PC-3 (cell line): ENCODE results near the gene CELSR2. TPM values are rescaled to one million over a fixed set of nuclear protein-coding genes. Genes with fewer than 3 reads are reported as not detected.

ENCODE experiments used
- ATAC-seq: fragments of 200-7000 bp; cut with Tn5 transposase; 2 replicates; pipeline ENCODE4 v1.9.1; 2020; ENCODE audit warnings: mild to moderate bottlenecking, moderate library complexity
- BruUV-seq: library from RNA; stranded (reverse); fragments of 400-500 nt; replicated peaks from 2 replicates; lab custom pipeline; 2021; lab: Mats Ljungman, UMichigan
- CTCF ChIA-PET: fragments of 300-600 bp; sonication (Branson Sonifier 250); formaldehyde crosslinking; loops from one replicate; lab custom pipeline; 2022; ENCODE audit warnings: antibody characterized with exemption; lab: Charles Lee
- POLR2A ChIA-PET: fragments of 300-600 bp; sonication (Branson Sonifier 250); formaldehyde crosslinking; loops from one replicate; lab custom pipeline; 2022; ENCODE audit warnings: antibody characterized with exemption; ENCODE audit not compliant: unreplicated experiment; lab: Charles Lee
- DNase-seq: peaks from one replicate; pipeline ENCODE4 v3.0.0-alpha.2; 2015
- H2AFZ ChIP-seq: fragments of 300-600 bp; sonication (generic); 2 replicates; pipeline ENCODE4 v1.6.0; 2016; ENCODE audit warnings: antibody characterized with exemption, low read length
- H3F3A ChIP-seq: fragments of 300-600 bp; sonication (generic); one replicate; pipeline ENCODE4 v1.6.0; 2017; ENCODE audit warnings: antibody characterized with exemption, low read length, control low read depth, mild to moderate bottlenecking; ENCODE audit not compliant: unreplicated experiment
- H3K27ac ChIP-seq: fragments of 300-600 bp; sonication (generic); 2 replicates; pipeline ENCODE4 v1.5.1; 2016; ENCODE audit warnings: mild to moderate bottlenecking, low read length
- H3K27me3 ChIP-seq: fragments of 300-600 bp; sonication (generic); 2 replicates; pipeline ENCODE4 v1.6.1; 2016; ENCODE audit warnings: low read length, mixed read lengths
- H3K36me3 ChIP-seq: fragments of 300-600 bp; sonication (generic); 2 replicates; pipeline ENCODE4 v1.6.1; 2016; ENCODE audit warnings: low read depth, mixed run types, low read length, mixed read lengths
- H3K4me1 ChIP-seq: fragments of 300-600 bp; sonication (generic); 2 replicates; pipeline ENCODE4 v1.5.1; 2016; ENCODE audit warnings: low read length; ENCODE audit not compliant: insufficient read depth
- H3K4me2 ChIP-seq: fragments of 300-600 bp; sonication (generic); 2 replicates; pipeline ENCODE4 v1.6.0; 2016; ENCODE audit warnings: low read length
- H3K4me3 ChIP-seq: fragments of 300-600 bp; sonication (generic); 2 replicates; pipeline ENCODE4 v1.5.1; 2016; ENCODE audit warnings: mild to moderate bottlenecking, low read length, mixed read lengths
- H3K79me2 ChIP-seq: fragments of 300-600 bp; sonication (generic); 2 replicates; pipeline ENCODE4 v1.6.1; 2017; ENCODE audit warnings: low read length, mixed read lengths
- H3K9ac ChIP-seq: fragments of 300-600 bp; sonication (generic); 2 replicates; pipeline ENCODE4 v1.6.0; 2016; ENCODE audit warnings: mild to moderate bottlenecking, low read length
- H3K9me2 ChIP-seq: fragments of 300-600 bp; sonication (generic); replicated peaks from 2 replicates; pipeline ENCODE4 v1.6.1; 2016; ENCODE audit warnings: mixed run types, low read length, mixed read lengths
- H3K9me3 ChIP-seq: fragments of 300-600 bp; sonication (generic); 2 replicates; pipeline ENCODE4 v1.6.1; 2016; ENCODE audit warnings: low read length, mixed read lengths
- H4K20me1 ChIP-seq: fragments of 300-600 bp; sonication (generic); 2 replicates; pipeline ENCODE4 v1.6.1; 2016; ENCODE audit warnings: low read length, mixed read lengths
- EZH2 ChIP-seq: fragments of 300-600 bp; sonication (generic); IDR thresholded peaks from one replicate; pipeline ENCODE4 v1.6.1; 2017; ENCODE audit warnings: antibody characterized with exemption, mild to moderate bottlenecking, low read length; ENCODE audit not compliant: unreplicated experiment
- EZH2phosphoT487 ChIP-seq: fragments of 300-600 bp; sonication (generic); IDR thresholded peaks from 2 replicates; pipeline ENCODE4 v1.6.1; 2018; ENCODE audit warnings: mild to moderate bottlenecking, antibody characterized with exemption, low read length, borderline replicate concordance
- intact Hi-C: fragments of 100-400 bp; cut with micrococcal nuclease; formaldehyde crosslinking; loops from 2 replicates; pipeline ENCODE4 v1.9.0; 2023
- total RNA-seq: library from RNA; depleted of rRNA; stranded (reverse); fragments of >200 nt; gene quantifications from 2 replicates; pipeline ENCODE4 v1.2.3, GENCODE V29; 2014
- TF ChIP-seq, protein P1 (sequence below): fragments of 300-600 bp; sonication (generic); conservative IDR thresholded peaks from 2 replicates; pipeline ENCODE4 v1.5.1; 2017; ENCODE audit warnings: antibody characterized with exemption, low read depth, mild to moderate bottlenecking, low read length

The CELSR2 gene
- total RNA-seq, 1 experiment from 2014 or later = 3.6 TPM

- Histone ChIP-seq H3K27me3 (no peaks in the 10 kb centered on the region), H3K9me2 (no peaks in the 10 kb centered on the region), H3K4me1 (peaks cover 29% of the 10 kb centered on the region), H3K9me3 (no peaks in the 10 kb centered on the region), H3K79me2 (peaks cover 35% of the 10 kb centered on the region), H4K20me1 (no peaks in the 10 kb centered on the region), H2AFZ (peak overlapping the region; percentile 96), H3K4me3 (peak overlapping the region; percentile 89), H3K36me3 (peaks cover 11% of the 10 kb centered on the region), H3F3A (no peaks in the 10 kb centered on the region), H3K27ac (no peak overlapping the region), H3K4me2 (peak overlapping the region; percentile 89), H3K9ac (peak overlapping the region; percentile 77)
- TF ChIP-seq EZH2phosphoT487 (no peak), EZH2 (no peak)
- TF ChIP-seq, protein P1, sequence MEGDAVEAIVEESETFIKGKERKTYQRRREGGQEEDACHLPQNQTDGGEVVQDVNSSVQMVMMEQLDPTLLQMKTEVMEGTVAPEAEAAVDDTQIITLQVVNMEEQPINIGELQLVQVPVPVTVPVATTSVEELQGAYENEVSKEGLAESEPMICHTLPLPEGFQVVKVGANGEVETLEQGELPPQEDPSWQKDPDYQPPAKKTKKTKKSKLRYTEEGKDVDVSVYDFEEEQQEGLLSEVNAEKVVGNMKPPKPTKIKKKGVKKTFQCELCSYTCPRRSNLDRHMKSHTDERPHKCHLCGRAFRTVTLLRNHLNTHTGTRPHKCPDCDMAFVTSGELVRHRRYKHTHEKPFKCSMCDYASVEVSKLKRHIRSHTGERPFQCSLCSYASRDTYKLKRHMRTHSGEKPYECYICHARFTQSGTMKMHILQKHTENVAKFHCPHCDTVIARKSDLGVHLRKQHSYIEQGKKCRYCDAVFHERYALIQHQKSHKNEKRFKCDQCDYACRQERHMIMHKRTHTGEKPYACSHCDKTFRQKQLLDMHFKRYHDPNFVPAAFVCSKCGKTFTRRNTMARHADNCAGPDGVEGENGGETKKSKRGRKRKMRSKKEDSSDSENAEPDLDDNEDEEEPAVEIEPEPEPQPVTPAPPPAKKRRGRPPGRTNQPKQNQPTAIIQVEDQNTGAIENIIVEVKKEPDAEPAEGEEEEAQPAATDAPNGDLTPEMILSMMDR = no peak
- intact Hi-C loops = no loop called here
- DNase-seq (no peak), ATAC-seq (peak; percentile 34)
- CTCF ChIA-PET = interaction anchor here (0.5 to 1.0 kb wide), 3 partner anchors 109 to 145 kb away, joined by 3 to 4 read pairs (median 3); no protein-coding TSS in a partner anchor
- BruUV-seq = TSS peak; percentile 60
- POLR2A ChIA-PET = interaction anchor here (0.7 to 1.0 kb wide), 2 partner anchors 8 to 143 kb away, joined by 3 to 6 read pairs; no protein-coding TSS in a partner anchor
These were observed 33.2 kb downstream of the CELSR2 start for GRCh38 chr1:109282497-109282951.

DNA sequence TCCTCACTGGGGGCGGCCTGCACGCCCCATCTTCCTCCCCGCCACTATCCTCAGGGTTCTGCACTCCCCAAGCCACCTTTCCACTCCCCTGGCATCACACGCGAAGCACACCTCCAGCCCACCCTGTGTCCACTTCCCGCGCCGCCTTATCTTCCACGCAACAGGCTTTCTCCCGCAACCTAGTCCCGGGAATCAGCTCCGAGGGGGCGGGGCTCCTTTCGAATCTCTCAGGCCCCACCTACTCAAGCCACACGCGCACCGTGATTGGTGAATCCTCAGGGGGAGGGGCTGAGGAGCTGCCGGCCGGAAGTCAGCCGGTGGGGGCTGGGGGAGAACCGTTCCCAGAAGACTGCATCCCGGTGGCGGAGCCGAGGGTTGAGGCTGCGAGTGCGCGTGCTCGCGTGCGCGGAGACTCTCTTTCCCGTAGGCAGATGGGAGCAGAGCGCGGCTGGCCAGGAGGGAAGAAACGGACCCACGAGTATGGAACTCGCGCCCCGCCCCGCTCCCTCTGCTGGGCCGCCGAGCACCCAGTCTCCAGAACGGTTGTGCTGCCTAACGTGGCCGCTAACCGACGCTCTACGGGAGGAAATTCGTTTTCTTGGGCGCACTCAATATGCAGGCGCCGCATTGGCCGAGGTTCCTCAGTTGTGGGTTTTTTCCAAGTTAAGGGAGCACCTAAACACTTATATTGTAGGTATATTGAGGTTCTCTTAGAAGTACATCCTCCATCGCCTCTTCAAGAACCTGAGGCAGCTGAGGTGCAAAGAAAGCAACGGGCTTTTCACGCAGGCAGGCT lies 33.8 kb downstream of the CELSR2 start, which contains the start of gene PSRC1:
PSRC1 (minus strand) TSS at position 194 of the 796 bp plus-strand sequence.
- Histone ChIP-seq H3K9ac (peak within 1 kb of the TSS; percentile 77), H4K20me1 (no peaks in the 10 kb centered on the region), H3K4me1 (peaks cover 23% of the 10 kb centered on the region), H3K27ac (peak within 1 kb of the TSS; percentile 70), H3K9me3 (no peaks in the 10 kb centered on the region), H3K4me2 (peak within 1 kb of the TSS; percentile 89), H3F3A (no peaks in the 10 kb centered on the region), H3K27me3 (no peaks in the 10 kb centered on the region), H3K79me2 (peaks cover 35% of the 10 kb centered on the region), H3K36me3 (peaks cover 11% of the 10 kb centered on the region), H3K9me2 (no peaks in the 10 kb centered on the region), H3K4me3 (peak within 1 kb of the TSS; percentile 89), H2AFZ (peak within 1 kb of the TSS; percentile 96)
- peak; percentile 96 for DNase-seq
- intact Hi-C loops = loop anchor here (1.0 kb wide), 2 partner anchors 8 to 116 kb away; no protein-coding TSS in a partner anchor
- BruUV-seq = TSS peak; percentile 79
- ChIA-PET POLR2A (interaction anchor here (0.5 to 1.0 kb wide), 3 partner anchors 8 to 142 kb away, joined by 3 to 6 read pairs (median 3); no protein-coding TSS in a partner anchor), CTCF (interaction anchor here (0.6 to 1.0 kb wide), 2 partner anchors 116 to 145 kb away, joined by 3 to 4 read pairs; no protein-coding TSS in a partner anchor)
- TF ChIP-seq, protein P1 = peak; percentile 46
- no peak for TF ChIP-seq EZH2phosphoT487
- ATAC-seq = peak; percentile 95
